22Rv1 (cell line): ENCODE data around the gene GABARAPL2.

Source experiments
- CTCF ChIP-seq: fragments of 450-650 bp; IDR thresholded peaks from 2 replicates; pipeline ENCODE4 v1.5.1; 2017; ENCODE audit warnings: mild to moderate bottlenecking
- ZFX ChIP-seq: fragments of 450-650 bp; IDR thresholded peaks from 2 replicates; pipeline ENCODE4 v1.6.1; 2017; ENCODE audit warnings: antibody characterized with exemption, borderline replicate concordance

- TF ChIP-seq CTCF (no peak), ZFX (no peak)
These were observed 10.9 kb upstream of the GABARAPL2 start for GRCh38 chr16:75555213-75555706.
